GM19372 (cell line): ENCODE data around the gene ARFGAP1.

ENCODE experiments used
- ATAC-seq: cut with Tn5 transposase; IDR thresholded peaks from one replicate; pipeline ENCODE4 v1.9.1; 2021; ENCODE audit warnings: mild to moderate bottlenecking, low read depth, moderate library complexity; ENCODE audit not compliant: unreplicated experiment

Gene ARFGAP1

GRCh38 chr20:63276956-63277355 is 4.3 kb downstream of the ARFGAP1 start:
- no peak for ATAC-seq

- no peak for ATAC-seq
These were observed 5.1 kb downstream of the ARFGAP1 start for GRCh38 chr20:63277466-63278272.

GRCh38 chr20:63278661-63279060 is 6.0 kb downstream of the ARFGAP1 start:
- no peak for ATAC-seq

- ATAC-seq = no peak
These were observed 7.3 kb downstream of the ARFGAP1 start for GRCh38 chr20:63279931-63280330.

GRCh38 chr20:63280371-63280770 is 7.8 kb downstream of the ARFGAP1 start:
- no peak for ATAC-seq

GRCh38 chr20:63280929-63281545 is 8.4 kb downstream of the ARFGAP1 start:
- no peak for ATAC-seq

GRCh38 chr20:63281742-63282665 is 9.4 kb downstream of the ARFGAP1 start:
- ATAC-seq = no peak

GRCh38 chr20:63282946-63283345 is 10.3 kb downstream of the ARFGAP1 start:
- no peak for ATAC-seq

GRCh38 chr20:63283397-63284082 is 10.9 kb downstream of the ARFGAP1 start:
- no peak for ATAC-seq

- ATAC-seq = no peak
These were observed 11.4 kb downstream of the ARFGAP1 start for GRCh38 chr20:63284083-63284440.

- no peak for ATAC-seq
These were observed 11.9 kb downstream of the ARFGAP1 start for GRCh38 chr20:63284544-63284949.

GRCh38 chr20:63284981-63285524 is 12.4 kb downstream of the ARFGAP1 start:
- no peak for ATAC-seq

GRCh38 chr20:63285636-63286615 is 13.3 kb downstream of the ARFGAP1 start:
- ATAC-seq = no peak

GRCh38 chr20:63286781-63287696 is 14.4 kb downstream of the ARFGAP1 start:
- no peak for ATAC-seq

GRCh38 chr20:63287697-63288580 is 15.3 kb downstream of the ARFGAP1 start:
- ATAC-seq = no peak

- no peak for ATAC-seq
These were observed 16.1 kb downstream of the ARFGAP1 start for GRCh38 chr20:63288581-63289251.
